T1000 (cell line): ENCODE measurements around the gene RALGAPA1.
"Not testable (repeated sequence)": the region's sequence is repeated elsewhere in the genome, so short reads cannot be mapped to it uniquely, and the experiment has no call there.

Source experiments
- DNase-seq: peaks from one replicate; lab custom pipeline; 2025; ENCODE audit warnings: mixed read lengths; lab: John Stamatoyannopoulos, UW

The RALGAPA1 gene

GRCh38 chr14:35808638-35809563 lies at the start of gene RALGAPA1:
Gene RALGAPA1, minus strand, starts transcription at chr14:35809295. Its CDS starts 460 bp downstream, at chr14:35808835.
- DNase-seq, result peak; percentile 85

GRCh38 chr14:35858521-35859209 lies 49.6 kb upstream of the RALGAPA1 start:
- no peak for DNase-seq

- DNase-seq, result no peak
These were observed 46.9 kb upstream of the RALGAPA1 start for GRCh38 chr14:35855876-35856481.

GRCh38 chr14:35854696-35855270 lies 45.7 kb upstream of the RALGAPA1 start:
- DNase-seq, result no peak

GRCh38 chr14:35853225-35853624 lies 44.1 kb upstream of the RALGAPA1 start:
- DNase-seq, result no peak

- DNase-seq, result no peak
These were observed 42.7 kb upstream of the RALGAPA1 start for GRCh38 chr14:35851823-35852222.

GRCh38 chr14:35849122-35849521 lies 40.0 kb upstream of the RALGAPA1 start:
- DNase-seq, result no peak

- no peak for DNase-seq
These were observed 38.5 kb upstream of the RALGAPA1 start for GRCh38 chr14:35847636-35848035.

GRCh38 chr14:35844494-35844893 lies 35.4 kb upstream of the RALGAPA1 start:
- DNase-seq, result no peak

- not testable (repeated sequence) for DNase-seq
These were observed 33.1 kb upstream of the RALGAPA1 start for GRCh38 chr14:35842245-35842644.

GRCh38 chr14:35841704-35842103 lies 32.6 kb upstream of the RALGAPA1 start:
- not testable (repeated sequence) for DNase-seq

GRCh38 chr14:35835208-35835982 lies 26.3 kb upstream of the RALGAPA1 start:
- DNase-seq, result no peak

GRCh38 chr14:35829449-35829848 lies 20.4 kb upstream of the RALGAPA1 start:
- DNase-seq, result no peak

- no peak for DNase-seq
These were observed 18.8 kb upstream of the RALGAPA1 start for GRCh38 chr14:35827678-35828472.

GRCh38 chr14:35826952-35827416 lies 17.9 kb upstream of the RALGAPA1 start:
- no peak for DNase-seq

- DNase-seq, result peak; percentile 94
These were observed 17.3 kb upstream of the RALGAPA1 start, which contains the start of gene BRMS1L for GRCh38 chr14:35826218-35826951. Gene BRMS1L, plus strand, starts transcription at chr14:35826338. Its CDS starts 179 bp downstream, at chr14:35826517.

GRCh38 chr14:35825968-35826217 lies 16.8 kb upstream of the RALGAPA1 start:
- DNase-seq, result no peak

- not testable (repeated sequence) for DNase-seq
These were observed 15.5 kb upstream of the RALGAPA1 start for GRCh38 chr14:35824446-35825165.

GRCh38 chr14:35822501-35822900 lies 13.4 kb upstream of the RALGAPA1 start:
- no peak for DNase-seq
